ENCODE data around the gene PEAK3.

The PEAK3 gene

GRCh38 chr19:2312820-2313501 lies 31.0 kb upstream of the PEAK3 start:
- Histone ChIP-seq H3K4me2 (ENCODE audit: low read length) (no peak overlapping the region), H3K36me3 (ENCODE audit: insufficient read depth, low read length) (peaks cover 9% of the 10 kb centered on the region; the same call in 1 of the 2 replicates), H3K4me1 (ENCODE audit: insufficient read depth, low read length, severe bottlenecking) (peaks cover 13% of the 10 kb centered on the region), H3F3A (ENCODE audit: insufficient read depth, low read length) (no peaks in the 10 kb centered on the region), H3K79me2 (ENCODE audit: insufficient read depth, low read length) (no peaks in the 10 kb centered on the region), H3K27ac (ENCODE audit: low read depth, low read length, poor library complexity, severe bottlenecking) (no peak overlapping the region), H4K20me1 (ENCODE audit: insufficient read depth, low read length) (no peaks in the 10 kb centered on the region), H2AFZ (ENCODE audit: low read length) (no peak overlapping the region), H3K9me2 (ENCODE audit: low read depth, low read length) (no peaks in the 10 kb centered on the region), H3K4me3 (ENCODE audit: low read depth, low read length, poor library complexity, severe bottlenecking) (no peak overlapping the region), H3K9ac (ENCODE audit: low read length) (no peak overlapping the region), H3K9me3 (ENCODE audit: low read length) (peaks cover 11% of the 10 kb centered on the region), H3K27me3 (ENCODE audit: insufficient read depth, low read length) (peaks cover 19% of the 10 kb centered on the region; the same call in 1 of the 2 replicates)
- no peak for TF ChIP-seq EZH2 (IDR thresholded peaks at IDR 0.05; ENCODE audit: borderline replicate concordance, low read length)
- TF ChIP-seq, protein P1, sequence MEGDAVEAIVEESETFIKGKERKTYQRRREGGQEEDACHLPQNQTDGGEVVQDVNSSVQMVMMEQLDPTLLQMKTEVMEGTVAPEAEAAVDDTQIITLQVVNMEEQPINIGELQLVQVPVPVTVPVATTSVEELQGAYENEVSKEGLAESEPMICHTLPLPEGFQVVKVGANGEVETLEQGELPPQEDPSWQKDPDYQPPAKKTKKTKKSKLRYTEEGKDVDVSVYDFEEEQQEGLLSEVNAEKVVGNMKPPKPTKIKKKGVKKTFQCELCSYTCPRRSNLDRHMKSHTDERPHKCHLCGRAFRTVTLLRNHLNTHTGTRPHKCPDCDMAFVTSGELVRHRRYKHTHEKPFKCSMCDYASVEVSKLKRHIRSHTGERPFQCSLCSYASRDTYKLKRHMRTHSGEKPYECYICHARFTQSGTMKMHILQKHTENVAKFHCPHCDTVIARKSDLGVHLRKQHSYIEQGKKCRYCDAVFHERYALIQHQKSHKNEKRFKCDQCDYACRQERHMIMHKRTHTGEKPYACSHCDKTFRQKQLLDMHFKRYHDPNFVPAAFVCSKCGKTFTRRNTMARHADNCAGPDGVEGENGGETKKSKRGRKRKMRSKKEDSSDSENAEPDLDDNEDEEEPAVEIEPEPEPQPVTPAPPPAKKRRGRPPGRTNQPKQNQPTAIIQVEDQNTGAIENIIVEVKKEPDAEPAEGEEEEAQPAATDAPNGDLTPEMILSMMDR (IDR thresholded peaks at IDR 0.05; ENCODE audit: low read length), result no peak

- Histone ChIP-seq H3K27me3 (ENCODE audit: insufficient read depth, low read length) (peaks cover 19% of the 10 kb centered on the region; the same call in 1 of the 2 replicates), H3K4me3 (ENCODE audit: low read depth, low read length, poor library complexity, severe bottlenecking) (no peak overlapping the region), H3F3A (ENCODE audit: insufficient read depth, low read length) (no peaks in the 10 kb centered on the region), H3K79me2 (ENCODE audit: insufficient read depth, low read length) (no peaks in the 10 kb centered on the region), H3K36me3 (ENCODE audit: insufficient read depth, low read length) (peaks cover 9% of the 10 kb centered on the region; the same call in 1 of the 2 replicates), H3K9me3 (ENCODE audit: low read length) (peaks cover 11% of the 10 kb centered on the region), H3K4me2 (ENCODE audit: low read length) (no peak overlapping the region), H3K4me1 (ENCODE audit: insufficient read depth, low read length, severe bottlenecking) (peaks cover 7% of the 10 kb centered on the region), H2AFZ (ENCODE audit: low read length) (no peak overlapping the region), H3K9ac (ENCODE audit: low read length) (no peak overlapping the region), H3K9me2 (ENCODE audit: low read depth, low read length) (no peaks in the 10 kb centered on the region), H4K20me1 (ENCODE audit: insufficient read depth, low read length) (no peaks in the 10 kb centered on the region), H3K27ac (ENCODE audit: low read depth, low read length, poor library complexity, severe bottlenecking) (no peak overlapping the region)
- no peak for TF ChIP-seq EZH2 (IDR thresholded peaks at IDR 0.05; ENCODE audit: borderline replicate concordance, low read length)
- TF ChIP-seq, protein P1 (IDR thresholded peaks at IDR 0.05; ENCODE audit: low read length), result no peak
Measured at GRCh38 chr19:2311093-2311492, 29.1 kb upstream of the PEAK3 start.

DNA sequence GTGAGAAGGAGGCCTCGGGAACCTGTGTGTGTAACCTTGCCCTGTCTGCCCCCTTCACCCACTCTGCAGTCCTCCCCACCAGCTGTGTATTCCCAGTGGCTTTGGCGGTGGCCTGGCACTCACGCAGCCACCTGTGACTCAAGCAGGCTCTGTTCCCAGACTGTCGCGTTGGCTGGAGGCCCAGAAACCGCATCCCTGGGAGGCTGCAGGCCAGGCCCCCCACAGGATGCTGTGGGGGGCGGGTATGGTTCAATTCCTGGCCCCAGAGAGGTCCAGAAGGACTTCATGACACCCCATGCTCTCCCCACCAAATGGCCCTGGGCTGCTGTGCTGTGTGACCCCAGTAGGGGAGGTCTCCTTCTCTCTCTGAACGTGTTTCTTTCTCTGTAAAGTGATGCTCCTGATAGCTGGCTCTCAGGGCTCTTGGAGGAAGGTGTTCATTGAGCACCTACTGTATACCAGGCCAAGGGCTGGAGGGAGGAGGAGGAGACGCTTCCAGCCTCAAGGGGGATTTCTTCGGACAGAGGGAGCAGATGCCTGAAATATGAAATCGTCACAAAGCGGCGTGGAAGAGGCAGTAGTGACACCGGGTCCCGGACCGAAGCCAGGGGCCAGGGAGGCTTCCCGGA lies 27.9 kb upstream of the PEAK3 start:
- no peaks in the 10 kb centered on the region for H3K9me2 ChIP-seq (ENCODE audit: low read depth, low read length)

More for the DNA sequence above, 27.9 kb upstream of the PEAK3 start:
- TF ChIP-seq, protein P1 (IDR thresholded peaks at IDR 0.05; ENCODE audit: low read length), result no peak
- no peak for TF ChIP-seq EZH2 (IDR thresholded peaks at IDR 0.05; ENCODE audit: borderline replicate concordance, low read length)
- no peaks in the 10 kb centered on the region for H3K79me2 ChIP-seq (ENCODE audit: insufficient read depth, low read length)
- H3K4me3 ChIP-seq (ENCODE audit: low read depth, low read length, poor library complexity, severe bottlenecking), result no peak overlapping the region
- no peak overlapping the region for H3K27ac ChIP-seq (ENCODE audit: low read depth, low read length, poor library complexity, severe bottlenecking)
- H3K9me3 ChIP-seq (ENCODE audit: low read length), result peaks cover 4% of the 10 kb centered on the region; the same call in 1 of the 2 replicates
- no peak overlapping the region for H3K9ac ChIP-seq (ENCODE audit: low read length)
- peaks cover 2% of the 10 kb centered on the region; the same call in 1 of the 2 replicates for H3K36me3 ChIP-seq (ENCODE audit: insufficient read depth, low read length)
- no peaks in the 10 kb centered on the region for H3K4me1 ChIP-seq (ENCODE audit: insufficient read depth, low read length, severe bottlenecking)
- no peak overlapping the region for H3K4me2 ChIP-seq (ENCODE audit: low read length)
- H4K20me1 ChIP-seq (ENCODE audit: insufficient read depth, low read length), result no peaks in the 10 kb centered on the region
- no peaks in the 10 kb centered on the region for H3F3A ChIP-seq (ENCODE audit: insufficient read depth, low read length)
- H2AFZ ChIP-seq (ENCODE audit: low read length), result no peak overlapping the region
- H3K27me3 ChIP-seq (ENCODE audit: insufficient read depth, low read length), result peaks cover 12% of the 10 kb centered on the region; the same call in 1 of the 2 replicates

All from OCI-LY1 (cell line).